Measurements from ENCODE around the gene PLPPR2.
"Not testable (repeated sequence)": the region's sequence is repeated elsewhere in the genome, so short reads cannot be mapped to it uniquely, and the experiment has no call there.

PLPPR2 gene

GRCh38 chr19:11340099-11340467, 15.1 kb upstream of the PLPPR2 start:
- DNase-seq (ENCODE audit: low read depth), result not testable (repeated sequence)

GRCh38 chr19:11342429-11342828, 12.8 kb upstream of the PLPPR2 start:
- DNase-seq (ENCODE audit: low read depth), result no peak

GRCh38 chr19:11345122-11345803, 10.0 kb upstream of the PLPPR2 start:
- no peak for DNase-seq (ENCODE audit: low read depth)

- peak; percentile 99 for DNase-seq (ENCODE audit: low read depth)
Observed at GRCh38 chr19:11346104-11346940, 8.9 kb upstream of the PLPPR2 start, which contains the start of the genes CCDC159 and TMEM205. Gene CCDC159, plus strand, starts transcription at chr19:11346519. Its CDS starts 88 bp downstream, at chr19:11346607. Gene TMEM205, minus strand, starts transcription at chr19:11346268. Its CDS starts 649 bp downstream, at chr19:11345619.

GRCh38 chr19:11347546-11348039, 7.6 kb upstream of the PLPPR2 start:
- no peak for DNase-seq (ENCODE audit: low read depth)

- no peak for DNase-seq (ENCODE audit: low read depth)
Observed at GRCh38 chr19:11349171-11349570, 6.1 kb upstream of the PLPPR2 start.

- DNase-seq (ENCODE audit: low read depth), result not testable (repeated sequence)
Observed at GRCh38 chr19:11354102-11354501, 1.1 kb upstream of the PLPPR2 start.

- DNase-seq (ENCODE audit: low read depth), result no peak
Observed at GRCh38 chr19:11356074-11356397, 804 bp downstream of the PLPPR2 start.

GRCh38 chr19:11356676-11357550, 1.7 kb downstream of the PLPPR2 start:
- DNase-seq (ENCODE audit: low read depth), result no peak

GRCh38 chr19:11359421-11359820, 4.2 kb downstream of the PLPPR2 start:
- no peak for DNase-seq (ENCODE audit: low read depth)

GRCh38 chr19:11361037-11361770, 6.0 kb downstream of the PLPPR2 start:
- DNase-seq (ENCODE audit: low read depth), result no peak

GRCh38 chr19:11361771-11362731, 6.8 kb downstream of the PLPPR2 start:
- DNase-seq (ENCODE audit: low read depth), result no peak

- DNase-seq (ENCODE audit: low read depth), result no peak
Observed at GRCh38 chr19:11363881-11364280, 8.6 kb downstream of the PLPPR2 start.

GRCh38 chr19:11364296-11364904, 9.2 kb downstream of the PLPPR2 start:
- DNase-seq (ENCODE audit: low read depth), result no peak

GRCh38 chr19:11364935-11365334, 9.7 kb downstream of the PLPPR2 start:
- no peak for DNase-seq (ENCODE audit: low read depth)

- DNase-seq (ENCODE audit: low read depth), result no peak
Observed at GRCh38 chr19:11365557-11366117, 10.4 kb downstream of the PLPPR2 start.

- no peak for DNase-seq (ENCODE audit: low read depth)
Observed at GRCh38 chr19:11367528-11367927, 12.3 kb downstream of the PLPPR2 start.

GRCh38 chr19:11370744-11371143, 15.5 kb downstream of the PLPPR2 start:
- DNase-seq (ENCODE audit: low read depth), result no peak

- no peak for DNase-seq (ENCODE audit: low read depth)
Observed at GRCh38 chr19:11373166-11373884, 18.1 kb downstream of the PLPPR2 start.

Measured in fibroblast of gingiva (primary cell).